HEK293 (cell line): Measurements from ENCODE around the gene F10.

Experiments
- CTCF ChIA-PET: fragments of 350-600 bp; formaldehyde crosslinking; extraction: SDS; loops from one replicate; lab custom pipeline; 2021; ENCODE audit warnings: antibody characterized with exemption; lab: Yijun Ruan, JAX
- POLR2A ChIA-PET: fragments of 300-600 bp; formaldehyde crosslinking; extraction: SDS; loops from one replicate; lab custom pipeline; 2020; ENCODE audit warnings: antibody characterized with exemption, inconsistent platforms; lab: Yijun Ruan, JAX
- H3K27ac ChIP-seq: fragments of 200-500 bp; sonication (Bioruptor generic); 2 replicates; pipeline ENCODE4 v1.5.1; 2014; ENCODE audit warnings: low read depth, low read length, control low read depth, inconsistent platforms; ENCODE audit errors: extremely low read depth
- H3K36me3 ChIP-seq, 2 experiments: fragments of 200-500 bp in 1 of 2; sonication (Bioruptor generic) in 1 of 2; 1 replicate in 1 of 2; 2 replicates in 1 of 2; pipeline ENCODE4 v1.5.1; 2014 to 2017; ENCODE audit warnings: inconsistent platforms in 2 of 2, low read length in 2 of 2; ENCODE audit not compliant: control insufficient read depth in 2 of 2, insufficient read depth in 1 of 2
- H3K4me1 ChIP-seq: fragments of 200-500 bp; sonication (Bioruptor generic); 2 replicates; pipeline ENCODE4 v1.5.1; 2014; ENCODE audit warnings: mild to moderate bottlenecking, low read length, inconsistent platforms; ENCODE audit not compliant: control insufficient read depth, insufficient read depth
- H3K4me3 ChIP-seq: 2 replicates; pipeline ENCODE4 v1.5.1; 2011; ENCODE audit warnings: low read depth, mild to moderate bottlenecking, control low read depth, low read length, moderate library complexity
- H3K9me3 ChIP-seq: fragments of 200-500 bp; sonication (Bioruptor generic); 2 replicates; pipeline ENCODE4 v1.5.1; 2014; ENCODE audit warnings: low read depth, low read length, inconsistent platforms; ENCODE audit not compliant: control insufficient read depth, insufficient read depth
- BCL11A ChIP-seq: fragments of 450-650 bp; formaldehyde crosslinking; IDR thresholded peaks from 2 replicates; pipeline ENCODE4 v1.5.1; 2016; ENCODE audit warnings: low read depth, missing biosample characterization, missing genetic modification characterization
- GLI2 ChIP-seq: fragments of 450-650 bp; formaldehyde crosslinking; IDR thresholded peaks from 2 replicates; pipeline ENCODE4; 2017; ENCODE audit warnings: missing biosample characterization, missing genetic modification characterization, low read depth, borderline replicate concordance
- KLF8 ChIP-seq: fragments of 450-650 bp; formaldehyde crosslinking; IDR thresholded peaks from 2 replicates; pipeline ENCODE4 v1.5.1; 2016; ENCODE audit warnings: missing biosample characterization, missing genetic modification characterization
- MYNN ChIP-seq: fragments of 450-650 bp; formaldehyde crosslinking; IDR thresholded peaks from 2 replicates; pipeline ENCODE4 v1.5.1; 2016; ENCODE audit warnings: missing biosample characterization, missing genetic modification characterization, borderline replicate concordance
- MZF1 ChIP-seq: fragments of 450-650 bp; formaldehyde crosslinking; IDR thresholded peaks from 2 replicates; pipeline ENCODE4 v1.5.1; 2017; ENCODE audit warnings: missing biosample characterization, missing genetic modification characterization, borderline replicate concordance
- OSR2 ChIP-seq: fragments of 450-650 bp; formaldehyde crosslinking; IDR thresholded peaks from 2 replicates; pipeline ENCODE4 v1.5.1; 2016; ENCODE audit warnings: missing biosample characterization, missing genetic modification characterization
- SCRT1 ChIP-seq: fragments of 450-650 bp; formaldehyde crosslinking; IDR thresholded peaks from 2 replicates; pipeline ENCODE4 v1.5.1; 2016; ENCODE audit warnings: missing biosample characterization, missing genetic modification characterization, borderline replicate concordance
- SCRT2 ChIP-seq: fragments of 450-650 bp; formaldehyde crosslinking; IDR thresholded peaks from 2 replicates; pipeline ENCODE4 v1.5.1; 2016; ENCODE audit warnings: missing biosample characterization, missing genetic modification characterization
- TCF7L2 ChIP-seq: IDR thresholded peaks from 2 replicates; pipeline ENCODE4 v1.6.1; 2011; ENCODE audit warnings: low read depth, mild to moderate bottlenecking, inconsistent platforms, low read length, moderate library complexity, borderline replicate concordance
- WT1 ChIP-seq: fragments of 450-650 bp; formaldehyde crosslinking; IDR thresholded peaks from 2 replicates; pipeline ENCODE4 v1.5.1; 2016; ENCODE audit warnings: missing biosample characterization, missing genetic modification characterization
- ZBTB21 ChIP-seq: fragments of 450-650 bp; formaldehyde crosslinking; IDR thresholded peaks from 2 replicates; pipeline ENCODE4 v1.5.1; 2017; ENCODE audit warnings: missing biosample characterization, missing genetic modification characterization
- ZBTB8A ChIP-seq: fragments of 450-650 bp; formaldehyde crosslinking; IDR thresholded peaks from 2 replicates; pipeline ENCODE4 v1.5.1; 2016; ENCODE audit warnings: missing biosample characterization, missing genetic modification characterization
- ZFHX2 ChIP-seq: fragments of 450-650 bp; formaldehyde crosslinking; conservative IDR thresholded peaks from 2 replicates; pipeline ENCODE4 v1.5.1; 2016; ENCODE audit warnings: missing biosample characterization, missing genetic modification characterization
- ZNF121 ChIP-seq: fragments of 450-650 bp; formaldehyde crosslinking; IDR thresholded peaks from 2 replicates; pipeline ENCODE4 v1.5.1; 2016; ENCODE audit warnings: missing biosample characterization, missing genetic modification characterization
- ZNF157 ChIP-seq: fragments of 450-650 bp; formaldehyde crosslinking; IDR thresholded peaks from 2 replicates; pipeline ENCODE4 v1.5.1; 2016; ENCODE audit warnings: missing biosample characterization, missing genetic modification characterization
- ZNF24 ChIP-seq: fragments of 450-650 bp; formaldehyde crosslinking; IDR thresholded peaks from 2 replicates; pipeline ENCODE4 v1.5.1; 2016; ENCODE audit warnings: missing biosample characterization, missing genetic modification characterization
- ZNF335 ChIP-seq: fragments of 450-650 bp; formaldehyde crosslinking; conservative IDR thresholded peaks from 2 replicates; pipeline ENCODE4 v1.5.1; 2016; ENCODE audit warnings: missing biosample characterization, missing genetic modification characterization
- ZNF341 ChIP-seq: fragments of 450-650 bp; formaldehyde crosslinking; IDR thresholded peaks from 2 replicates; pipeline ENCODE4; 2016; ENCODE audit warnings: low read depth, missing biosample characterization, missing genetic modification characterization
- ZNF366 ChIP-seq: fragments of 450-650 bp; formaldehyde crosslinking; conservative IDR thresholded peaks from 2 replicates; pipeline ENCODE4 v1.5.1; 2016; ENCODE audit warnings: missing biosample characterization, missing genetic modification characterization
- ZNF521 ChIP-seq: fragments of 450-650 bp; formaldehyde crosslinking; IDR thresholded peaks from 2 replicates; pipeline ENCODE4 v1.5.1; 2017; ENCODE audit warnings: missing biosample characterization, mild to moderate bottlenecking, missing genetic modification characterization
- ZNF529 ChIP-seq: fragments of 450-650 bp; formaldehyde crosslinking; IDR thresholded peaks from 2 replicates; pipeline ENCODE4 v1.5.1; 2017; ENCODE audit warnings: missing genetic modification characterization, missing biosample characterization; ENCODE audit not compliant: insufficient replicate concordance
- ZNF549 ChIP-seq: fragments of 450-650 bp; IDR thresholded peaks from 2 replicates; pipeline ENCODE4 v1.5.1; 2018; ENCODE audit warnings: missing biosample characterization, missing genetic modification characterization, mild to moderate bottlenecking, inconsistent platforms, moderate library complexity
- ZNF571 ChIP-seq: fragments of 450-650 bp; formaldehyde crosslinking; IDR thresholded peaks from 2 replicates; pipeline ENCODE4 v1.5.0; 2017; ENCODE audit warnings: missing biosample characterization, missing genetic modification characterization
- ZNF600 ChIP-seq: fragments of 450-650 bp; formaldehyde crosslinking; IDR thresholded peaks from 2 replicates; pipeline ENCODE4 v1.5.1; 2016; ENCODE audit warnings: missing biosample characterization, missing genetic modification characterization
- ZNF629 ChIP-seq: fragments of 450-650 bp; formaldehyde crosslinking; IDR thresholded peaks from 2 replicates; pipeline ENCODE4 v1.5.1; 2017; ENCODE audit warnings: missing biosample characterization, missing genetic modification characterization
- ZNF658 ChIP-seq: fragments of 450-650 bp; formaldehyde crosslinking; IDR thresholded peaks from 2 replicates; pipeline ENCODE4; 2016; ENCODE audit warnings: missing biosample characterization, missing genetic modification characterization
- ZNF660 ChIP-seq: fragments of 450-650 bp; IDR thresholded peaks from 2 replicates; pipeline ENCODE4 v1.5.1; 2018; ENCODE audit warnings: missing biosample characterization, mild to moderate bottlenecking, missing genetic modification characterization
- TF ChIP-seq, protein P1 (sequence below): fragments of 450-650 bp; formaldehyde crosslinking; IDR thresholded peaks from 2 replicates; pipeline ENCODE4 v1.5.1; 2016; ENCODE audit warnings: missing biosample characterization, missing genetic modification characterization
- TF ChIP-seq, protein P2 (sequence below): fragments of 450-650 bp; formaldehyde crosslinking; IDR thresholded peaks from 2 replicates; pipeline ENCODE4 v1.5.1; 2017; ENCODE audit warnings: missing biosample characterization, missing genetic modification characterization
- TF ChIP-seq, protein P3 (sequence below): fragments of 450-650 bp; formaldehyde crosslinking; IDR thresholded peaks from 2 replicates; pipeline ENCODE4 v1.5.1; 2016; ENCODE audit warnings: missing biosample characterization, missing genetic modification characterization

Gene F10

DNA sequence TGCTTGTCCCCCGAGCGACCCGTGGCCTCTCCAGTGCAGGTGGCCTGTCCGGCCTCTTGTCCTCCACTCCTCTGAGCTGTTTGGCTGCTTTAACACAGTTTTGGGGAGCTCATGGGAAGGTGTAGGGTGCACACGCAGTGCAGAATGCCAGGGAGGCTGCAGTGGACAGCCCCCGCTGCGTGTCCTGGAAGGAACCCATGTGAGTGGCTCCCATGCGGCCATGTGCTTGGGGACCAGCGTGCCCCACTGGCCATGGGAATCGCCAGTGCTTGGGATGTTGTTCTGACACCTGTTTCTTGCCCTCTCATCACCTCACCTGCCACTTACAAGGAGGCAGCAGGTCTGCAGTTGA is 39.6 kb upstream of the F10 start (continued):
- TF ChIP-seq ZNF366 = no peak
- TF ChIP-seq ZFHX2 (tag by site-specific recombination) = no peak
- no peak for TF ChIP-seq ZNF157 (tag by site-specific recombination)
- TF ChIP-seq ZNF341 (tag by site-specific recombination) = no peak
- TF ChIP-seq, protein P1, sequence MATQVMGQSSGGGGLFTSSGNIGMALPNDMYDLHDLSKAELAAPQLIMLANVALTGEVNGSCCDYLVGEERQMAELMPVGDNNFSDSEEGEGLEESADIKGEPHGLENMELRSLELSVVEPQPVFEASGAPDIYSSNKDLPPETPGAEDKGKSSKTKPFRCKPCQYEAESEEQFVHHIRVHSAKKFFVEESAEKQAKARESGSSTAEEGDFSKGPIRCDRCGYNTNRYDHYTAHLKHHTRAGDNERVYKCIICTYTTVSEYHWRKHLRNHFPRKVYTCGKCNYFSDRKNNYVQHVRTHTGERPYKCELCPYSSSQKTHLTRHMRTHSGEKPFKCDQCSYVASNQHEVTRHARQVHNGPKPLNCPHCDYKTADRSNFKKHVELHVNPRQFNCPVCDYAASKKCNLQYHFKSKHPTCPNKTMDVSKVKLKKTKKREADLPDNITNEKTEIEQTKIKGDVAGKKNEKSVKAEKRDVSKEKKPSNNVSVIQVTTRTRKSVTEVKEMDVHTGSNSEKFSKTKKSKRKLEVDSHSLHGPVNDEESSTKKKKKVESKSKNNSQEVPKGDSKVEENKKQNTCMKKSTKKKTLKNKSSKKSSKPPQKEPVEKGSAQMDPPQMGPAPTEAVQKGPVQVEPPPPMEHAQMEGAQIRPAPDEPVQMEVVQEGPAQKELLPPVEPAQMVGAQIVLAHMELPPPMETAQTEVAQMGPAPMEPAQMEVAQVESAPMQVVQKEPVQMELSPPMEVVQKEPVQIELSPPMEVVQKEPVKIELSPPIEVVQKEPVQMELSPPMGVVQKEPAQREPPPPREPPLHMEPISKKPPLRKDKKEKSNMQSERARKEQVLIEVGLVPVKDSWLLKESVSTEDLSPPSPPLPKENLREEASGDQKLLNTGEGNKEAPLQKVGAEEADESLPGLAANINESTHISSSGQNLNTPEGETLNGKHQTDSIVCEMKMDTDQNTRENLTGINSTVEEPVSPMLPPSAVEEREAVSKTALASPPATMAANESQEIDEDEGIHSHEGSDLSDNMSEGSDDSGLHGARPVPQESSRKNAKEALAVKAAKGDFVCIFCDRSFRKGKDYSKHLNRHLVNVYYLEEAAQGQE (tag by site-specific recombination) = no peak
- TF ChIP-seq ZNF660 (tag by site-specific recombination) = no peak
- TF ChIP-seq ZBTB21 (tag by site-specific recombination) = no peak
- TF ChIP-seq ZNF571 = no peak
- no peak for TF ChIP-seq ZNF335 (tag by site-specific recombination)
- TF ChIP-seq MZF1 (tag by site-specific recombination) = no peak
- TF ChIP-seq, all 188 proteins: peak for 0

DNA sequence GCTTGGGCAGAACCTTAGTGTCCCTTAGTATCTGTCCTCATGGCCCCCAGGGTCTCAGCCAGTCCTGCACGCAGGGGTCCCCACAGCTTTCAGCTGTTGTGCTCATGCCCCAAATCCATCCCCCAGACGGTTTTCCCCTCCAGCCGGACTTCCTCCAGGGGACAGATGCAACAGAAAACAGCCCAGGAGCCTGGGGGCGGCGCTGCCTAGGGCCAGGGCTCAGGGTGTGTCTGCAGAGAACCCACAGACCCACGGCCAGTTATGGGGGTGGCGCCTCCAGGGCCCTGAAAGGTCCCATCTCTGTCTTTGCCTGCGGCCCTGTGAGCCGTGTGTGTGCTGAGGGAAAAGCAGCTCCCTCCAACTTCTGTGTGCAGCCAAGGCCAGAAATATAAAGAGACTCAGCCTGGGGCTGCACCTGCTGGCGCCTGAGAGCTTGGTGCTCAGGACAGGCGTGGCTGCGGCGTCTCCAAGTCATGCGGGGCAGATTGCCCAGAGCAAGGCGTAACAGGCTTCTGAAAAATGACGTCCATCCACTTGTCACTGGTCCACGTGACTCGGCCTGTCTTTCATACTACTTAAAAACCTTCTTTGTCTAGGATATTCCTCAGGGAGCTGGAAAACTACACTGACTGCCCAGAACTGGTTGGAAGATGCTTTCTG is 39.1 kb upstream of the F10 start:
- TF ChIP-seq ZNF366 = 0 out of 2 replicates have a peak, but pooled peaks have one; percentile 15
- TF ChIP-seq OSR2 (tag by site-specific recombination) = 0 out of 2 replicates have a peak, but pooled peaks have one; percentile 47
- no peak for TF ChIP-seq BCL11A (tag by site-specific recombination)
- no peak for TF ChIP-seq ZNF658 (tag by site-specific recombination)
- 0 out of 2 replicates have a peak, but pooled peaks have one; percentile 23 for TF ChIP-seq KLF8
- TF ChIP-seq WT1 (tag by site-specific recombination) = 0 out of 2 replicates have a peak, but pooled peaks have one; percentile 10
- TF ChIP-seq ZBTB8A = peak; percentile 45
- TF ChIP-seq SCRT1 = peak; percentile 65; the same call in 1 of the 2 replicates
- no peak for TF ChIP-seq ZNF121 (tag by site-specific recombination)
- TF ChIP-seq MYNN (tag by site-specific recombination) = no peak
- no peak for TF ChIP-seq ZNF24
- no peak for TF ChIP-seq ZNF335 (tag by site-specific recombination)
- no peak for TF ChIP-seq ZNF529 (tag by site-specific recombination)
- no peak for TF ChIP-seq ZNF549 (tag by site-specific recombination)
- TF ChIP-seq ZNF521 (tag by site-specific recombination) = no peak
- TF ChIP-seq, protein P2, sequence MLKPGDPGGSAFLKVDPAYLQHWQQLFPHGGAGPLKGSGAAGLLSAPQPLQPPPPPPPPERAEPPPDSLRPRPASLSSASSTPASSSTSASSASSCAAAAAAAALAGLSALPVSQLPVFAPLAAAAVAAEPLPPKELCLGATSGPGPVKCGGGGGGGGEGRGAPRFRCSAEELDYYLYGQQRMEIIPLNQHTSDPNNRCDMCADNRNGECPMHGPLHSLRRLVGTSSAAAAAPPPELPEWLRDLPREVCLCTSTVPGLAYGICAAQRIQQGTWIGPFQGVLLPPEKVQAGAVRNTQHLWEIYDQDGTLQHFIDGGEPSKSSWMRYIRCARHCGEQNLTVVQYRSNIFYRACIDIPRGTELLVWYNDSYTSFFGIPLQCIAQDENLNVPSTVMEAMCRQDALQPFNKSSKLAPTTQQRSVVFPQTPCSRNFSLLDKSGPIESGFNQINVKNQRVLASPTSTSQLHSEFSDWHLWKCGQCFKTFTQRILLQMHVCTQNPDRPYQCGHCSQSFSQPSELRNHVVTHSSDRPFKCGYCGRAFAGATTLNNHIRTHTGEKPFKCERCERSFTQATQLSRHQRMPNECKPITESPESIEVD (tag by site-specific recombination) = peak; percentile 38; the same call in 1 of the 2 replicates
- TF ChIP-seq, protein P3, sequence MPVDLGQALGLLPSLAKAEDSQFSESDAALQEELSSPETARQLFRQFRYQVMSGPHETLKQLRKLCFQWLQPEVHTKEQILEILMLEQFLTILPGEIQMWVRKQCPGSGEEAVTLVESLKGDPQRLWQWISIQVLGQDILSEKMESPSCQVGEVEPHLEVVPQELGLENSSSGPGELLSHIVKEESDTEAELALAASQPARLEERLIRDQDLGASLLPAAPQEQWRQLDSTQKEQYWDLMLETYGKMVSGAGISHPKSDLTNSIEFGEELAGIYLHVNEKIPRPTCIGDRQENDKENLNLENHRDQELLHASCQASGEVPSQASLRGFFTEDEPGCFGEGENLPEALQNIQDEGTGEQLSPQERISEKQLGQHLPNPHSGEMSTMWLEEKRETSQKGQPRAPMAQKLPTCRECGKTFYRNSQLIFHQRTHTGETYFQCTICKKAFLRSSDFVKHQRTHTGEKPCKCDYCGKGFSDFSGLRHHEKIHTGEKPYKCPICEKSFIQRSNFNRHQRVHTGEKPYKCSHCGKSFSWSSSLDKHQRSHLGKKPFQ (tag by site-specific recombination) = no peak
- no peak for TF ChIP-seq TCF7L2
- peak; percentile 66 for TF ChIP-seq ZBTB21 (tag by site-specific recombination)
- peak; percentile 90 for TF ChIP-seq SCRT2 (tag by site-specific recombination)
- peak; percentile 89 for TF ChIP-seq ZNF629 (tag by site-specific recombination)
- peak; percentile 45; the same call in 1 of the 2 replicates for TF ChIP-seq ZNF600 (tag by site-specific recombination)
- TF ChIP-seq GLI2 (tag by site-specific recombination) = no peak
- TF ChIP-seq, all 188 proteins: peak for 11
- Histone ChIP-seq H3K9me3 (no peaks in the 10 kb centered on the region), H3K4me3 (no peak overlapping the region), H3K27ac (no peak overlapping the region), H3K4me1 (no peaks in the 10 kb centered on the region; the same call in 1 of the 2 replicates), H3K36me3 (peaks cover 0 to 11% of the 10 kb centered on the region in 2 experiments; a peak in 1 of 3 replicates)
- CTCF ChIA-PET = no interaction called here
- POLR2A ChIA-PET = no interaction called here
